Keratinocyte (primary cell): ENCODE measurements around the gene SERPINB1. TPM values are rescaled to one million over a fixed set of nuclear protein-coding genes. Genes with fewer than 3 reads are reported as not detected.

Source experiments
- DNase-seq: peaks from one replicate; pipeline ENCODE4 v3.0.0-alpha.2; 2011; ENCODE audit warnings: low read depth, missing footprints, low spot score
- FAIRE-seq: peaks from 2 replicates; lab custom pipeline; 2011; peaks lifted over from hg19 to GRCh38; lab: Jason Lieb, UNC
- H2AFZ ChIP-seq: 2 replicates; pipeline ENCODE4 v1.6.0; 2012; ENCODE audit warnings: low read length, control low read depth, inconsistent platforms; ENCODE audit not compliant: control insufficient read depth
- H3K27ac ChIP-seq: 2 replicates; pipeline ENCODE4 v1.5.1; 2011; ENCODE audit warnings: low read length; ENCODE audit not compliant: control insufficient read depth, insufficient read depth
- H3K27me3 ChIP-seq: 3 replicates; pipeline ENCODE4 v1.6.0; 2011; ENCODE audit warnings: low read length; ENCODE audit not compliant: control insufficient read depth, insufficient read depth; ENCODE audit errors: extremely low read depth
- H3K36me3 ChIP-seq, 2 experiments: 2 replicates in 1 of 2; 3 replicates in 1 of 2; pipeline ENCODE4 v1.5.1; 2011; ENCODE audit warnings: low read length in 2 of 2, mild to moderate bottlenecking in 1 of 2; ENCODE audit not compliant: control insufficient read depth in 2 of 2, insufficient read depth in 2 of 2; ENCODE audit errors: extremely low read depth in 1 of 2
- H3K4me1 ChIP-seq: 3 replicates; pipeline ENCODE4 v1.5.1; 2011; ENCODE audit warnings: low read length; ENCODE audit not compliant: control insufficient read depth, insufficient read depth; ENCODE audit errors: extremely low read depth
- H3K4me2 ChIP-seq: 3 replicates; pipeline ENCODE4 v1.6.0; 2011; ENCODE audit warnings: low read depth, low read length; ENCODE audit not compliant: control insufficient read depth, insufficient read depth; ENCODE audit errors: extremely low read depth
- H3K4me3 ChIP-seq, 3 experiments: fragments of 200-600 bp in 1 of 3; sonication (generic) in 1 of 3; 2 replicates in 2 of 3; 3 replicates in 1 of 3; pipeline ENCODE4 v1.5.1; 2011 to 2016; ENCODE audit warnings: low read length in 3 of 3, mild to moderate bottlenecking in 3 of 3, control low read depth in 2 of 3, inconsistent platforms in 1 of 3, low read depth in 1 of 3, mixed read lengths in 1 of 3, mixed run types in 1 of 3, moderate library complexity in 1 of 3; ENCODE audit not compliant: control insufficient read depth in 2 of 3, insufficient read depth in 2 of 3; ENCODE audit errors: extremely low read depth in 1 of 3
- H3K79me2 ChIP-seq: 2 replicates; pipeline ENCODE4 v1.6.0; 2012; ENCODE audit warnings: low read length; ENCODE audit not compliant: control insufficient read depth, insufficient read depth
- H3K9ac ChIP-seq: 3 replicates; pipeline ENCODE4 v1.6.0; 2011; ENCODE audit warnings: low read length; ENCODE audit not compliant: control insufficient read depth, insufficient read depth; ENCODE audit errors: extremely low read depth
- H3K9me1 ChIP-seq: 3 replicates; pipeline ENCODE4 v1.6.0; 2011; ENCODE audit warnings: low read length; ENCODE audit not compliant: control insufficient read depth, insufficient read depth; ENCODE audit errors: extremely low read depth
- H3K9me3 ChIP-seq: 2 replicates; pipeline ENCODE4 v1.5.1; 2012; ENCODE audit warnings: low read depth, low read length; ENCODE audit not compliant: control insufficient read depth
- H4K20me1 ChIP-seq: 3 replicates; pipeline ENCODE4 v1.6.0; 2011; ENCODE audit warnings: low read length; ENCODE audit not compliant: control insufficient read depth, insufficient read depth; ENCODE audit errors: extremely low read depth
- CTCF ChIP-seq, 3 experiments: IDR thresholded peaks in 1 of 3; conservative IDR thresholded peaks in 1 of 3; optimal IDR thresholded peaks in 1 of 3; 2 replicates in 2 of 3; 3 replicates in 1 of 3; pipeline versions ENCODE3 to v1.5.1; 2011; ENCODE audit warnings: low read length in 3 of 3, mild to moderate bottlenecking in 3 of 3, moderate library complexity in 2 of 3, control low read depth in 1 of 3, inconsistent platforms in 1 of 3; ENCODE audit not compliant: insufficient read depth in 2 of 3; ENCODE audit errors: extremely low read depth in 1 of 3
- EZH2 ChIP-seq: IDR thresholded peaks from one replicate; pipeline ENCODE4 v1.6.1; 2012; ENCODE audit warnings: inconsistent platforms, mild to moderate bottlenecking, low read length, moderate library complexity
- dilution Hi-C: fragments of 300-500 bp; cut with MboI; formaldehyde crosslinking; loops from one replicate; pipeline ENCODE4 v1.7.0; 2020; ENCODE audit warnings: low sequenced_read_pairs; ENCODE audit not compliant: extremely low pct_ligation_motif_present
- polyA plus RNA-seq, 5 experiments: library from polyadenylated mRNA; depleted of rRNA in 3 of 5; stranded (reverse) in 3 of 5; stranded (forward) in 1 of 5; unstranded in 1 of 5; fragments of >200 nt; gene quantifications; 1 replicate in 1 of 5; 2 replicates in 3 of 5; 3 replicates in 1 of 5; pipeline versions ENCODE4 v1.2.1 to v1.2.3, GENCODE V29; 2011 to 2012; ENCODE audit warnings: missing spikeins in 2 of 5, low read depth in 1 of 5, low replicate concordance in 1 of 5

SERPINB1 gene
- polyA plus RNA-seq, 1 donor (not counting 4 experiments of a cell fraction or from before 2014, with no cell fraction given), result 71.9 TPM

- no peaks in the 10 kb centered on the region for H4K20me1 ChIP-seq
- H3K36me3 ChIP-seq, result no peaks in the 10 kb centered on the region
- H3K4me3 ChIP-seq, result no peak overlapping the region
- H3K9ac ChIP-seq, result peak overlapping the region; percentile 77
- H3K27ac ChIP-seq, result peak overlapping the region; percentile 97
- no peaks in the 10 kb centered on the region for H3K27me3 ChIP-seq
- FAIRE-seq (peak; percentile 78), DNase-seq (peak; percentile 89)
- no peaks in the 10 kb centered on the region for H3K79me2 ChIP-seq
- peak overlapping the region; percentile 53 for H3K4me2 ChIP-seq
- H3K4me1 ChIP-seq, result peaks cover 31% of the 10 kb centered on the region
- TF ChIP-seq EZH2, result no peak
- TF ChIP-seq CTCF (optimal IDR thresholded peaks at IDR 0.05 in 1 of 3, IDR thresholded peaks at IDR 0.05 in 1 of 3, conservative IDR thresholded peaks at IDR 0.05 in 1 of 3; ENCODE audit: extremely low read depth in 1 of 3, insufficient read depth in 2 of 3, low read length in 3 of 3), result no peak
- H2AFZ ChIP-seq, result no peak overlapping the region
- H3K9me3 ChIP-seq, result no peaks in the 10 kb centered on the region
- H3K9me1 ChIP-seq, result no peaks in the 10 kb centered on the region
- dilution Hi-C loops, result no loop called here
Observed at GRCh38 chr6:2793534-2794151, 48.0 kb downstream of the SERPINB1 start.

- no peak overlapping the region for H2AFZ ChIP-seq
- peak overlapping the region; percentile 77 for H3K9ac ChIP-seq
- H3K27me3 ChIP-seq, result no peaks in the 10 kb centered on the region
- FAIRE-seq, result peak; percentile 84
- no peaks in the 10 kb centered on the region for H4K20me1 ChIP-seq
- H3K9me1 ChIP-seq, result no peaks in the 10 kb centered on the region
- H3K27ac ChIP-seq, result peak overlapping the region; percentile 97
- TF ChIP-seq EZH2, result no peak
- no peak for TF ChIP-seq CTCF (optimal IDR thresholded peaks at IDR 0.05 in 1 of 3, IDR thresholded peaks at IDR 0.05 in 1 of 3, conservative IDR thresholded peaks at IDR 0.05 in 1 of 3; ENCODE audit: extremely low read depth in 1 of 3, insufficient read depth in 2 of 3, low read length in 3 of 3)
- peak; percentile 92 for DNase-seq
- H3K4me3 ChIP-seq, result no peak overlapping the region
- no peaks in the 10 kb centered on the region for H3K9me3 ChIP-seq
- H3K4me2 ChIP-seq, result peak overlapping the region; percentile 50
- peaks cover 3% of the 10 kb centered on the region for H3K79me2 ChIP-seq
- dilution Hi-C loops, result no loop called here
- H3K36me3 ChIP-seq, result peaks cover 3 to 4% of the 10 kb centered on the region in 2 experiments
- peaks cover 31% of the 10 kb centered on the region for H3K4me1 ChIP-seq
Observed at GRCh38 chr6:2792330-2793110, 49.1 kb downstream of the SERPINB1 start.
